ENCODE results near the gene GLIS1. TPM values are rescaled to one million over a fixed set of nuclear protein-coding genes. Genes with fewer than 3 reads are reported as not detected.

Gene GLIS1
- total and polyA plus RNA-seq, 2 donors, result 0.05 to 0.59 TPM

- Histone ChIP-seq H3K27me3 (ENCODE audit: control insufficient read depth in 2 of 2, insufficient read depth in 1 of 2, low read length in 1 of 2) (peaks cover 54 to 64% of the 10 kb centered on the region in 2 donors), H3K27ac (ENCODE audit: low read depth in 1 of 2, low read length in 1 of 2) (no peak overlapping the region), H3K4me3 (ENCODE audit: low read length in 2 of 2) (no peak overlapping the region), H3K4me1 (ENCODE audit: control insufficient read depth in 2 of 2, insufficient read depth in 2 of 2, low read length in 2 of 2) (peaks cover 10 to 11% of the 10 kb centered on the region in 2 donors), H3K36me3 (ENCODE audit: control insufficient read depth in 2 of 2, insufficient read depth in 2 of 2, low read length in 1 of 2) (no peaks in the 10 kb centered on the region), H3K9me3 (ENCODE audit: control insufficient read depth in 2 of 2, insufficient read depth in 1 of 2, low read length in 1 of 2) (no peaks in the 10 kb centered on the region)
- whole genome bisulfite sequencing, result 87% methylated on average over 8 of the region's 8 CpGs
- no peak for DNase-seq (ENCODE audit: low read depth in 6 of 9, low spot score in 9 of 9)
Measured at GRCh38 chr1:53740621-53741105, 1.7 kb upstream of the GLIS1 start.

- H3K27ac ChIP-seq (ENCODE audit: low read depth in 1 of 2, low read length in 1 of 2), result no peak overlapping the region
- H3K4me1 ChIP-seq (ENCODE audit: control insufficient read depth in 2 of 2, insufficient read depth in 2 of 2, low read length in 2 of 2), result peaks cover 10 to 11% of the 10 kb centered on the region in 2 donors
- H3K9me3 ChIP-seq (ENCODE audit: control insufficient read depth in 2 of 2, insufficient read depth in 1 of 2, low read length in 1 of 2), result no peaks in the 10 kb centered on the region
- H3K27me3 ChIP-seq (ENCODE audit: control insufficient read depth in 2 of 2, insufficient read depth in 1 of 2, low read length in 1 of 2), result peaks cover 63 to 86% of the 10 kb centered on the region in 2 donors
- DNase-seq (ENCODE audit: low read depth in 6 of 9, low spot score in 9 of 9), result peak in 3 of 9 donors; percentile 4 to 9 (median 4)
- no peaks in the 10 kb centered on the region for H3K36me3 ChIP-seq (ENCODE audit: control insufficient read depth in 2 of 2, insufficient read depth in 2 of 2, low read length in 1 of 2)
- peak overlapping the region in 1 of 2 donors; percentile 54 for H3K4me3 ChIP-seq (ENCODE audit: low read length in 2 of 2)
- 2% methylated on average over 101 of the region's 101 CpGs for WGBS
Measured at GRCh38 chr1:53738205-53739108, 507 bp downstream of the GLIS1 start.

- 2% methylated on average over 58 of the region's 58 CpGs for WGBS
- H3K27ac ChIP-seq (ENCODE audit: low read depth in 1 of 2, low read length in 1 of 2), result no peak overlapping the region
Measured at GRCh38 chr1:53737648-53738204, 1.2 kb downstream of the GLIS1 start.

GRCh38 chr1:53736290-53736689, 2.7 kb downstream of the GLIS1 start:
- peaks cover 10 to 11% of the 10 kb centered on the region in 2 donors for H3K4me1 ChIP-seq (ENCODE audit: control insufficient read depth in 2 of 2, insufficient read depth in 2 of 2, low read length in 2 of 2)
- H3K9me3 ChIP-seq (ENCODE audit: control insufficient read depth in 2 of 2, insufficient read depth in 1 of 2, low read length in 1 of 2), result no peaks in the 10 kb centered on the region
- no peaks in the 10 kb centered on the region for H3K36me3 ChIP-seq (ENCODE audit: control insufficient read depth in 2 of 2, insufficient read depth in 2 of 2, low read length in 1 of 2)
- WGBS, result 92% methylated on average over 11 of the region's 11 CpGs
- no peak overlapping the region for H3K27ac ChIP-seq (ENCODE audit: low read depth in 1 of 2, low read length in 1 of 2)
- no peak overlapping the region for H3K4me3 ChIP-seq (ENCODE audit: low read length in 2 of 2)
- DNase-seq (ENCODE audit: low read depth in 6 of 9, low spot score in 9 of 9), result no peak
- H3K27me3 ChIP-seq (ENCODE audit: control insufficient read depth in 2 of 2, insufficient read depth in 1 of 2, low read length in 1 of 2), result peaks cover 59 to 85% of the 10 kb centered on the region in 2 donors

More at GRCh38 chr1:53737648-53738204, 1.2 kb downstream of the GLIS1 start:
- DNase-seq (ENCODE audit: low read depth in 6 of 9, low spot score in 9 of 9), result peak in 1 of 9 donors; percentile 4
- no peak overlapping the region for H3K4me3 ChIP-seq (ENCODE audit: low read length in 2 of 2)
- peaks cover 10 to 11% of the 10 kb centered on the region in 2 donors for H3K4me1 ChIP-seq (ENCODE audit: control insufficient read depth in 2 of 2, insufficient read depth in 2 of 2, low read length in 2 of 2)
- peaks cover 63 to 86% of the 10 kb centered on the region in 2 donors for H3K27me3 ChIP-seq (ENCODE audit: control insufficient read depth in 2 of 2, insufficient read depth in 1 of 2, low read length in 1 of 2)
- H3K9me3 ChIP-seq (ENCODE audit: control insufficient read depth in 2 of 2, insufficient read depth in 1 of 2, low read length in 1 of 2), result no peaks in the 10 kb centered on the region
- no peaks in the 10 kb centered on the region for H3K36me3 ChIP-seq (ENCODE audit: control insufficient read depth in 2 of 2, insufficient read depth in 2 of 2, low read length in 1 of 2)

GRCh38 chr1:53735681-53736080, 3.3 kb downstream of the GLIS1 start:
- Histone ChIP-seq H3K27me3 (ENCODE audit: control insufficient read depth in 2 of 2, insufficient read depth in 1 of 2, low read length in 1 of 2) (peaks cover 57 to 88% of the 10 kb centered on the region in 2 donors), H3K4me3 (ENCODE audit: low read length in 2 of 2) (no peak overlapping the region), H3K4me1 (ENCODE audit: control insufficient read depth in 2 of 2, insufficient read depth in 2 of 2, low read length in 2 of 2) (peaks cover 10 to 11% of the 10 kb centered on the region in 2 donors), H3K9me3 (ENCODE audit: control insufficient read depth in 2 of 2, insufficient read depth in 1 of 2, low read length in 1 of 2) (no peaks in the 10 kb centered on the region), H3K27ac (ENCODE audit: low read depth in 1 of 2, low read length in 1 of 2) (no peak overlapping the region), H3K36me3 (ENCODE audit: control insufficient read depth in 2 of 2, insufficient read depth in 2 of 2, low read length in 1 of 2) (no peaks in the 10 kb centered on the region)
- no peak for DNase-seq (ENCODE audit: low read depth in 6 of 9, low spot score in 9 of 9)
- 96% methylated on average over 5 of the region's 5 CpGs for WGBS

- no peak overlapping the region for H3K4me3 ChIP-seq (ENCODE audit: low read length in 2 of 2)
- peaks cover 57 to 87% of the 10 kb centered on the region in 2 donors for H3K27me3 ChIP-seq (ENCODE audit: control insufficient read depth in 2 of 2, insufficient read depth in 1 of 2, low read length in 1 of 2)
- DNase-seq (ENCODE audit: low read depth in 6 of 9, low spot score in 9 of 9), result no peak
- H3K36me3 ChIP-seq (ENCODE audit: control insufficient read depth in 2 of 2, insufficient read depth in 2 of 2, low read length in 1 of 2), result no peaks in the 10 kb centered on the region
- H3K27ac ChIP-seq (ENCODE audit: low read depth in 1 of 2, low read length in 1 of 2), result no peak overlapping the region
- H3K9me3 ChIP-seq (ENCODE audit: control insufficient read depth in 2 of 2, insufficient read depth in 1 of 2, low read length in 1 of 2), result no peaks in the 10 kb centered on the region
- peaks cover 10 to 11% of the 10 kb centered on the region in 2 donors for H3K4me1 ChIP-seq (ENCODE audit: control insufficient read depth in 2 of 2, insufficient read depth in 2 of 2, low read length in 2 of 2)
- 93% methylated on average over 5 of the region's 5 CpGs for WGBS
Measured at GRCh38 chr1:53735261-53735660, 3.7 kb downstream of the GLIS1 start.

- Histone ChIP-seq H3K9me3 (ENCODE audit: control insufficient read depth in 2 of 2, insufficient read depth in 1 of 2, low read length in 1 of 2) (no peaks in the 10 kb centered on the region), H3K4me3 (ENCODE audit: low read length in 2 of 2) (no peak overlapping the region), H3K27ac (ENCODE audit: low read depth in 1 of 2, low read length in 1 of 2) (no peak overlapping the region), H3K27me3 (ENCODE audit: control insufficient read depth in 2 of 2, insufficient read depth in 1 of 2, low read length in 1 of 2) (peaks cover 52 to 82% of the 10 kb centered on the region in 2 donors), H3K36me3 (ENCODE audit: control insufficient read depth in 2 of 2, insufficient read depth in 2 of 2, low read length in 1 of 2) (no peaks in the 10 kb centered on the region), H3K4me1 (ENCODE audit: control insufficient read depth in 2 of 2, insufficient read depth in 2 of 2, low read length in 2 of 2) (peaks cover 10 to 11% of the 10 kb centered on the region in 2 donors)
- WGBS, result 90% methylated on average over 10 of the region's 10 CpGs
- no peak for DNase-seq (ENCODE audit: low read depth in 6 of 9, low spot score in 9 of 9)
Measured at GRCh38 chr1:53734650-53735211, 4.2 kb downstream of the GLIS1 start.

GRCh38 chr1:53733975-53734649, 4.9 kb downstream of the GLIS1 start:
- H3K27me3 ChIP-seq (ENCODE audit: control insufficient read depth in 2 of 2, insufficient read depth in 1 of 2, low read length in 1 of 2), result peaks cover 45 to 79% of the 10 kb centered on the region in 2 donors
- no peak for DNase-seq (ENCODE audit: low read depth in 6 of 9, low spot score in 9 of 9)
- WGBS, result 98% methylated on average over 10 of the region's 10 CpGs
- no peak overlapping the region for H3K4me3 ChIP-seq (ENCODE audit: low read length in 2 of 2)
- H3K27ac ChIP-seq (ENCODE audit: low read depth in 1 of 2, low read length in 1 of 2), result no peak overlapping the region
- peaks cover 10 to 11% of the 10 kb centered on the region in 2 donors for H3K4me1 ChIP-seq (ENCODE audit: control insufficient read depth in 2 of 2, insufficient read depth in 2 of 2, low read length in 2 of 2)
- H3K9me3 ChIP-seq (ENCODE audit: control insufficient read depth in 2 of 2, insufficient read depth in 1 of 2, low read length in 1 of 2), result no peaks in the 10 kb centered on the region
- no peaks in the 10 kb centered on the region for H3K36me3 ChIP-seq (ENCODE audit: control insufficient read depth in 2 of 2, insufficient read depth in 2 of 2, low read length in 1 of 2)
